Prostate gland (tissue), 2 donors: ENCODE measurements around the gene SOHLH2. TPM values are rescaled to one million over a fixed set of nuclear protein-coding genes. Genes with fewer than 3 reads are reported as not detected.

Experiments used
- DNase-seq: peaks from one replicate; pipeline ENCODE4 v3.0.0-alpha.2; 2019; ENCODE audit warnings: low spot score
- H3K27ac ChIP-seq, 2 donors: fragments of 200-600 bp; sonication (generic); 2 replicates each; pipeline ENCODE4 v1.5.1; 2017 to 2019
- H3K27me3 ChIP-seq: fragments of 200-600 bp; sonication (generic); replicated peaks from 2 replicates; pipeline ENCODE4 v1.5.1; 2019; ENCODE audit not compliant: insufficient read depth
- H3K36me3 ChIP-seq, 2 donors: fragments of 200-600 bp; sonication (generic); 1 replicate in 1 of 2; 2 replicates in 1 of 2; pipeline versions ENCODE4 v1.5.1 to v1.8.1; 2017 to 2019
- H3K4me1 ChIP-seq: fragments of 200-600 bp; sonication (generic); replicated peaks from 2 replicates; pipeline ENCODE4 v1.5.1; 2019
- H3K4me3 ChIP-seq, 2 donors: fragments of 200-600 bp; sonication (generic); 2 replicates each; pipeline ENCODE4 v1.5.1; 2017 to 2019
- H3K9me3 ChIP-seq: fragments of 200-600 bp; sonication (generic); 2 replicates; pipeline ENCODE4 v1.5.1; 2017
- POLR2A ChIP-seq: fragments of 450-650 bp; IDR thresholded peaks from one replicate; pipeline ENCODE4 v1.6.1; 2016; ENCODE audit warnings: antibody characterized with exemption, mild to moderate bottlenecking
- POLR2AphosphoS5 ChIP-seq: sonication (generic); formaldehyde crosslinking; IDR thresholded peaks from one replicate; pipeline ENCODE4 v1.6.1; 2017; ENCODE audit warnings: antibody characterized with exemption
- WGBS: methylation state at CpG from one replicate; pipeline ENCODE4 v1.1.5; 2018; 5-methylcytosine and 5-hydroxymethylcytosine counted together
- intact Hi-C: fragments of 100-400 bp; cut with DNase I; formaldehyde crosslinking; loops from one replicate; pipeline ENCODE4 v1.14.2; 2022
- total RNA-seq, 2 donors: library from RNA; depleted of rRNA; stranded (reverse); fragments of >200 nt; gene quantifications; one replicate each; pipeline ENCODE4 v1.1.0, GENCODE V29; 2016
- TF ChIP-seq, protein P1 (sequence below), 4 experiments: fragments of 200-600 bp in 2 of 4; fragments of 450-650 bp in 2 of 4; sonication (generic) in 2 of 4; IDR thresholded peaks; 1 replicate in 3 of 4; 2 replicates in 1 of 4; pipeline ENCODE4 v1.5.1; 2016 to 2019; ENCODE audit warnings: antibody characterized with exemption in 4 of 4, mild to moderate bottlenecking in 2 of 4, moderate library complexity in 2 of 4

Gene SOHLH2
- total RNA-seq, 2 donors from 2014 or later: 2.3 to 5.1 TPM

- intact Hi-C loops: no loop called here
- TF ChIP-seq POLR2A (no peak), POLR2AphosphoS5 (no peak)
- TF ChIP-seq, protein P1, sequence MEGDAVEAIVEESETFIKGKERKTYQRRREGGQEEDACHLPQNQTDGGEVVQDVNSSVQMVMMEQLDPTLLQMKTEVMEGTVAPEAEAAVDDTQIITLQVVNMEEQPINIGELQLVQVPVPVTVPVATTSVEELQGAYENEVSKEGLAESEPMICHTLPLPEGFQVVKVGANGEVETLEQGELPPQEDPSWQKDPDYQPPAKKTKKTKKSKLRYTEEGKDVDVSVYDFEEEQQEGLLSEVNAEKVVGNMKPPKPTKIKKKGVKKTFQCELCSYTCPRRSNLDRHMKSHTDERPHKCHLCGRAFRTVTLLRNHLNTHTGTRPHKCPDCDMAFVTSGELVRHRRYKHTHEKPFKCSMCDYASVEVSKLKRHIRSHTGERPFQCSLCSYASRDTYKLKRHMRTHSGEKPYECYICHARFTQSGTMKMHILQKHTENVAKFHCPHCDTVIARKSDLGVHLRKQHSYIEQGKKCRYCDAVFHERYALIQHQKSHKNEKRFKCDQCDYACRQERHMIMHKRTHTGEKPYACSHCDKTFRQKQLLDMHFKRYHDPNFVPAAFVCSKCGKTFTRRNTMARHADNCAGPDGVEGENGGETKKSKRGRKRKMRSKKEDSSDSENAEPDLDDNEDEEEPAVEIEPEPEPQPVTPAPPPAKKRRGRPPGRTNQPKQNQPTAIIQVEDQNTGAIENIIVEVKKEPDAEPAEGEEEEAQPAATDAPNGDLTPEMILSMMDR (IDR thresholded peaks at IDR 0.05): no peak
- Histone ChIP-seq H3K27me3 (no peaks in the 10 kb centered on the region), H3K36me3 (no peaks in the 10 kb centered on the region), H3K4me1 (no peaks in the 10 kb centered on the region), H3K27ac (no peak overlapping the region), H3K9me3 (no peaks in the 10 kb centered on the region), H3K4me3 (no peak overlapping the region)
- DNase-seq: no peak
- WGBS: 83% methylated on average over 5 of the region's 5 CpGs
These were observed 38.7 kb downstream of the SOHLH2 start for GRCh38 chr13:36175621-36176020.

DNA sequence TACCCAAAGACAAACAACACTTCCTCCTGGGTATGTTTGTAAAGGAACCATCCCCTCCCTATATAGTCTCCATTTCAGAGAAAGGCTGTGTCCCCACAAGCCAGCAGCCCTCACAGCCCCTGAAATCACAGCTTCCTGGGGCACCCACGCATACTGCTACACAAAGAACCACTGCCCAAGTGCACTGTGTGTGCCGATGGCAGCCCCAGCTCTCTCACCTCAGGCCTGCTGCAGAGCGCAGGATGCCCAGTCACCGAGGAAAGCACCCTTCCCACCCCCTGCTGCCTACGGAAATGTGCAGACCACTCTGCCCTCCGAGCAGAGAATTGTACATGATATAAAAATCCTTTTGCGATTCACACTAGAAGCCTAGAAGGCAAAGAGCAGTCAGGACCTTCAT is 39.4 kb downstream of the SOHLH2 start:
- 48% methylated on average over 7 of the region's 7 CpGs for WGBS

GRCh38 chr13:36173571-36174322 is 40.6 kb downstream of the SOHLH2 start:
- Histone ChIP-seq H3K36me3 (no peaks in the 10 kb centered on the region), H3K4me3 (no peak overlapping the region), H3K9me3 (no peaks in the 10 kb centered on the region), H3K4me1 (no peaks in the 10 kb centered on the region), H3K27ac (no peak overlapping the region), H3K27me3 (no peaks in the 10 kb centered on the region)
- intact Hi-C loops: no loop called here
- 91% methylated on average over 4 of the region's 4 CpGs for WGBS
- no peak for DNase-seq
- TF ChIP-seq POLR2AphosphoS5 (no peak), POLR2A (no peak)
- TF ChIP-seq, protein P1 (IDR thresholded peaks at IDR 0.05): no peak

More for the DNA sequence above, 39.4 kb downstream of the SOHLH2 start:
- H3K4me1 ChIP-seq: no peaks in the 10 kb centered on the region
- TF ChIP-seq POLR2A: no peak
- no peak for TF ChIP-seq POLR2AphosphoS5
- TF ChIP-seq, protein P1 (IDR thresholded peaks at IDR 0.05): no peak
- H3K27me3 ChIP-seq: no peaks in the 10 kb centered on the region
- H3K27ac ChIP-seq: no peak overlapping the region
- intact Hi-C loops: no loop called here
- no peaks in the 10 kb centered on the region for H3K9me3 ChIP-seq
- no peak for DNase-seq
- no peak overlapping the region for H3K4me3 ChIP-seq
- no peaks in the 10 kb centered on the region for H3K36me3 ChIP-seq

DNA sequence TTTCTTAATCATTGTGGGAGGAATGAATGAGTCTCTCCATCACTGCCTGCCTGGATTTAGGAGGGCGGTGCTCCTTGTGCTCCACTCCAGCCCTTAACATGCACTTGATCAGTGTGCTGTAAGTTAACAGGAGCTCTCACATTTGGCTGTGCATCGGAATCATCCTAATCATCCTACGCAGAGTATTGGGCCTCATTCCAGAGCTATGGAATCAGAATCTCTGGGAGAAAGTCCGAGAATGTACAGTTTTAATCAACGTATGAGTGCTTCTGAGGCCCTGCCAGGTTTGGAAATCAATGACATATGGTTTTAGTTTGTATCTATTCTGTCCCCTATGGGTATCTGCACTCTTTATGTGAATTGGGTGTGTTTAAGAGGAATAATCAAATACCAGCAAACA is 48.3 kb downstream of the SOHLH2 start:
- no peak overlapping the region for H3K4me3 ChIP-seq
- 90% methylated on average over 5 of the region's 5 CpGs for WGBS
- no peak overlapping the region for H3K27ac ChIP-seq
- DNase-seq: no peak
- no peaks in the 10 kb centered on the region for H3K9me3 ChIP-seq
- intact Hi-C loops: no loop called here
- TF ChIP-seq POLR2AphosphoS5 (no peak), POLR2A (no peak)
- TF ChIP-seq, protein P1 (IDR thresholded peaks at IDR 0.05): no peak
- no peaks in the 10 kb centered on the region for H3K4me1 ChIP-seq
- no peaks in the 10 kb centered on the region for H3K27me3 ChIP-seq
- no peaks in the 10 kb centered on the region for H3K36me3 ChIP-seq

GRCh38 chr13:36163809-36164308 is 50.5 kb downstream of the SOHLH2 start:
- H3K4me1 ChIP-seq: no peaks in the 10 kb centered on the region
- H3K4me3 ChIP-seq: no peak overlapping the region
- H3K27me3 ChIP-seq: no peaks in the 10 kb centered on the region
- H3K9me3 ChIP-seq: no peaks in the 10 kb centered on the region
- 33% methylated on average over 7 of the region's 7 CpGs for WGBS
- H3K36me3 ChIP-seq: no peaks in the 10 kb centered on the region
- DNase-seq: no peak
- no peak overlapping the region for H3K27ac ChIP-seq
- intact Hi-C loops: no loop called here
- peak; percentile 29 for TF ChIP-seq POLR2AphosphoS5
- TF ChIP-seq POLR2A: no peak
- TF ChIP-seq, protein P1 (IDR thresholded peaks at IDR 0.05): no peak
